GM08714 (cell line): ENCODE measurements around the gene ZNF513.
"Not testable (repeated sequence)": the region's sequence is repeated elsewhere in the genome, so short reads cannot be mapped to it uniquely, and the experiment has no call there.

Experiments used
- H3K4me3 ChIP-seq: fragments of 200-500 bp; sonication (Bioruptor generic); 2 replicates; pipeline ENCODE4 v1.5.1; 2014; ENCODE audit warnings: mild to moderate bottlenecking, low read length, inconsistent platforms
- ZNF274 ChIP-seq: IDR thresholded peaks from 2 replicates; pipeline ENCODE4 v1.6.1; 2012; ENCODE audit warnings: mild to moderate bottlenecking, low read depth, low read length

ZNF513 gene

GRCh38 chr2:27380626-27381545, at the start of gene ZNF513:
Gene ZNF513, minus strand, starts transcription at chr2:27380734. Its CDS starts 208 bp downstream, at chr2:27380526.
- peak within 1 kb of the TSS; percentile 87 for H3K4me3 ChIP-seq
- no peak for TF ChIP-seq ZNF274

- no peak for TF ChIP-seq ZNF274
These were observed 48.5 kb upstream of the ZNF513 start for GRCh38 chr2:27428978-27429541.

DNA sequence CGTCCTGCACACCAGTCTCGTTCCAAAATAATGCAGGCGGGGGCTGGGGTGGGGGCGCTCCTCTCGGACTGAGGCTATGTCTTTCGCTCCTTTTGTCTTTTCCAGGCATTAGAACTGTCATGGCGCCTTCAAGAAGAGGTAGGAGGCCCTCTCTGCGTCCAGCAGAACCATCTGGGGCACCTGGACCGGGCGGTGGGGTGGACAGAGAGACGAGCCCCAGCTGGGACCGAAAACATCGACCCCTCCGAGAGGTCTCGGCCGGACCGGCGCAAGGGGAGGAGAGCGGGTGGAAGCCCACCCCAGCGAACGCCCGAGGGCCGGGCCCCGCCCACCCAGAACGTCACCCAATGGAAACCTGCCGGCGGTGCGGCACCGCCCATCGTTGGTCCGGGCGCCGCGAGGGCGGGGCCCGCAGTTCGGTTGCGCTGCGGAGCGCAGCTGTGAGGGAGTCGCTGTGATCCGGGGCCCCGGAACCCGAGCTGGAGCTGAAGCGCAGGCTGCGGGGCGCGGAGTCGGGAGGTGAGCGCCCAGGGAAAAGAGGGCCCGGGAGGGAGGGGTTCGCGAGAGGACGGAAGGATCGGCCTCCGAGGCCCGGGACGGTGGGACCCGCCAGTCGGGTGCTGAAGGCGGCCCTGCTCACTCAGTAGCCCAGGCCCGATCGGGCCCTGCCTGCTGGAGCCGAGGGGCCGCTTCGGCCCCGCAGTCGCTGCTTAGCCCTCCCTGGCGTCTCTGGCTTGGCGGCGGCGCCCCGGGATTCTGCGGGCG, 47.9 kb upstream of the ZNF513 start, which contains the start of gene NRBP1:
NRBP1 (plus strand) TSS at position 419 of the 765 bp plus-strand sequence. CDS start 4,643 bp downstream, outside the sequence.
- TF ChIP-seq ZNF274, result no peak
- peak within 1 kb of the TSS; percentile 98 for H3K4me3 ChIP-seq

More at GRCh38 chr2:27428978-27429541, 48.5 kb upstream of the ZNF513 start:
- H3K4me3 ChIP-seq, result peak overlapping the region; percentile 98

DNA sequence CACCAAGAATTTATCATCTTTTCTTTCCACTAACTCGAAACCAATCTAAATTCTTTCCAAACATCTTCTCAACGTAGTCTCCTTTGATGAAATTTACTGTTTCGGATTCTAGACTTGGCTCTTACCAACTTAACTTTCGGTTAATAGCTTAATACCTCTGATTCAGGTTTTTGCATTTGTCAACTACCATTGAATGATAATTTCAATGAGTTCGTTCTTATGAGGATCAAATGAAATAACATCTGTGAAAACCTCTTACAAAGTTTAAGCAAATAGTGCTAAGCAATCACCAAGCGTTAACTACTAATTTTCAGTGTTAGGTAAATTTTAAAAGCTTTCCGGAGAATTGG, 47.3 kb upstream of the ZNF513 start:
- H3K4me3 ChIP-seq, result peak overlapping the region; percentile 98
- no peak for TF ChIP-seq ZNF274

GRCh38 chr2:27425039-27425438, 44.5 kb upstream of the ZNF513 start:
- H3K4me3 ChIP-seq, result not testable (repeated sequence)

GRCh38 chr2:27422958-27423357, 42.4 kb upstream of the ZNF513 start:
- no peak for TF ChIP-seq ZNF274

GRCh38 chr2:27421660-27422250, 41.2 kb upstream of the ZNF513 start:
- H3K4me3 ChIP-seq, result no peak overlapping the region
- no peak for TF ChIP-seq ZNF274

More at GRCh38 chr2:27422958-27423357, 42.4 kb upstream of the ZNF513 start:
- no peak overlapping the region for H3K4me3 ChIP-seq

DNA sequence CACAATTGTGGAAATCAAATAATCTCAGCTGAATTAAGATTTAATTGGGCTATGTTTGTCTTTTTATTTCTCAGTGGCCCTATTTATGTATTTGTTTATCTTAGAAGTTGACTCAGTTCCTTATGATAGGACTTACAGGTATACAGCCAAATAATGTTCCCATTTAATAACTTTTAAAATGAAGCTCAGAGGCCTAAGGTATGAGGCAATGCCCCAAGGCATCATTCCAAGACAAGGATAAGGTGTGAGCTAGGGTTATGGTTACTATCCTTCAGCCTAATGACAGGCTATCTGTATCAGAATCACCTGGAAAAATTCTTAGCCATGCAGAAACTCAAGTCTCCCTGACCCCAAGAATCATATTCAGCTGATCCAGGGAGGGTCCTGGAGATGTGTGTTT, 40.5 kb upstream of the ZNF513 start:
- no peak overlapping the region for H3K4me3 ChIP-seq
- no peak for TF ChIP-seq ZNF274

- H3K4me3 ChIP-seq, result no peak overlapping the region
- TF ChIP-seq ZNF274, result no peak
These were observed 35.6 kb upstream of the ZNF513 start for GRCh38 chr2:27416151-27416550.

DNA sequence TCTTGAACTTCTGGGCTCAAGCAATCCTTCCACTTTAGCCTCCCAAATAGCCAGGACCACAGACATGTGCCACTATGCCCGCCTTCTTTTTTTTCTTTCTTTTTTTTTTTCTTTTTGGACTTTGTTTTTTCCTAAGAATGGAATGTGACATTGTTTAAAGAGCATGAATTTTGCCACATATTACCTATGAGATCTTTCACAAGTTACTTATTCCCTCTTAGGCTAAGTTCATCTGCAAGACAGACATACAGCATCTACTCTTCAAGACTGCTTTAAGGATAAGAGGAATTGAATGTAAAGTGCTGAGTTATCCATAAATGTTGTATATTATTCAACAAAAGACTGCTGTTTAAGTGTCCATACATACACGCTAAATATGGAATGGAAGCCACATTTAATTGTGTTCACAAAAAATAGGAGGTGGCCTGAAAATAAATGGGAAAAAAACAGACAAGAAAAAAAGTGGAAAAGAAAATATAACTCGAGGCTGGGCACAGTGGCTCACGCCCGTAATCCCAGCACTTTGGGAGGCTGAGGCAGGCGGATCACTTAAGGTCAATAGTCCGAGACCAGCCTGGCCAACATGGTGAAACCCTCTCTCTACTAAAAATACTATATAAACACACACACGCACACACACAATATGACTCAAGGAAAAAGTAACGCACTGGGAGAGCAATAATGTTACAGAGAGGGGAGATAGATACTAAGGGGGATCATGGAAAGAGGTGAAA, 32.1 kb upstream of the ZNF513 start:
- no peak overlapping the region for H3K4me3 ChIP-seq
- no peak for TF ChIP-seq ZNF274

GRCh38 chr2:27409321-27410073, 29.0 kb upstream of the ZNF513 start, which contains the start of gene PPM1G:
Gene PPM1G, minus strand, starts transcription at chr2:27409591. Its CDS starts 169 bp downstream, at chr2:27409422.
- TF ChIP-seq ZNF274, result no peak
- H3K4me3 ChIP-seq, result peak within 1 kb of the TSS; percentile 90

DNA sequence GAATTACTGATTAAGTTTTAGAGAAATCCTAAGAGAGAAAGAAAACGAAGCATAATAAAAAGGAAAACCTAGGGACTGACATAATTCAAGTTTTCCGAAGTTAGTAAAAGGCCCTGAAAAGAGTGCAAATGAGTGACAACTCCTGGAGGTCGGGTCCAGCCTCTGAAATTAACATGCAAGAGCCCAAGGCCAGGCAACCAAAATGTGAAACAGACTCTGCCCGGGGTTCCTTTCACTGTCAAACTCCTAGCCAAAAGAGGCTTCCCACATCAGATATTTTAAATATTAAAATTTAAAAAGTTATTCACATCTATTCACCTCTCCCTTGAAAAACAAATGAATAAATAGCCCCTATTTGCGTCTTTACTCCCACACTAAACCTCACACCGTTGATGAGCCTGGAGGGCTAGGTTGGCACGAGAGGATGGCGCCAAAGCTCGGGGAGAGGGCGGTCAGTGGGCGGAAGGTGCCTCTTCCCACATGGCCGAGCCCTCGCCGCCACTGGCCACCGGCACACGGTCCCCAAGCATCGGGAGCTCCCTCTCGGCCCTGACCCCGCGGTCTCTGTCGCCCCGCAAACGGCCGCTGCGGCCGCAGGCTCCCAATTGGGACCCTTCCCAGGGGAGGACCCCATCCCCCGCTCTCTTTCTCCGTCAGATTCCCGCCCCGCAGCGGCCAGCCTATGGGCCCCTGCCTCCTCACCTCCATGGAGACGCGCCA, 28.2 kb upstream of the ZNF513 start:
- H3K4me3 ChIP-seq, result peak overlapping the region; percentile 90
- TF ChIP-seq ZNF274, result no peak
